ENCODE results near the gene GSTP1. TPM values are rescaled to one million over a fixed set of nuclear protein-coding genes. Genes with fewer than 3 reads are reported as not detected.
A peak's percentile ranks its signal among the peaks of the same experiment; 100 is the strongest.

Gene GSTP1
- total RNA-seq (ENCODE audit: unreplicated experiment) = 696 TPM
- long read RNA-seq, transcript GSTP1-202 (7 exons, 961 nt) = major isoform, 737 of 890 reads
- long read RNA-seq, partial matches to known transcripts = 140 of 890 reads
- long read RNA-seq, other reads (novel, unspliced or antisense) = 13 of 890 reads

DNA sequence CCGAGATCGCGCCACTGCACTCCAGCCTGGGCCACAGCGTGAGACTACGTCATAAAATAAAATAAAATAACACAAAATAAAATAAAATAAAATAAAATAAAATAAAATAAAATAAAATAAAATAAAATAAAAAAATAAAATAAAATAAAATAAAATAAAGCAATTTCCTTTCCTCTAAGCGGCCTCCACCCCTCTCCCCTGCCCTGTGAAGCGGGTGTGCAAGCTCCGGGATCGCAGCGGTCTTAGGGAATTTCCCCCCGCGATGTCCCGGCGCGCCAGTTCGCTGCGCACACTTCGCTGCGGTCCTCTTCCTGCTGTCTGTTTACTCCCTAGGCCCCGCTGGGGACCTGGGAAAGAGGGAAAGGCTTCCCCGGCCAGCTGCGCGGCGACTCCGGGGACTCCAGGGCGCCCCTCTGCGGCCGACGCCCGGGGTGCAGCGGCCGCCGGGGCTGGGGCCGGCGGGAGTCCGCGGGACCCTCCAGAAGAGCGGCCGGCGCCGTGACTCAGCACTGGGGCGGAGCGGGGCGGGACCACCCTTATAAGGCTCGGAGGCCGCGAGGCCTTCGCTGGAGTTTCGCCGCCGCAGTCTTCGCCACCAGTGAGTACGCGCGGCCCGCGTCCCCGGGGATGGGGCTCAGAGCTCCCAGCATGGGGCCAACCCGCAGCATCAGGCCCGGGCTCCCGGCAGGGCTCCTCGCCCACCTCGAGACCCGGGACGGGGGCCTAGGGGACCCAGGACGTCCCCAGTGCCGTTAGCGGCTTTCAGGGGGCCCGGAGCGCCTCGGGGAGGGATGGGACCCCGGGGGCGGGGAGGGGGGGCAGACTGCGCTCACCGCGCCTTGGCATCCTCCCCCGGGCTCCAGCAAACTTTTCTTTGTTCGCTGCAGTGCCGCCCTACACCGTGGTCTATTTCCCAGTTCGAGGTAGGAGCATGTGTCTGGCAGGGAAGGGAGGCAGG, at the start of gene GSTP1:
GSTP1 (plus strand) TSS at position 566 of the 958 bp plus-strand sequence; CDS start at position 598, 32 bp downstream.
- peak within 1 kb of the TSS; percentile 98 for H3K27ac Mint-ChIP-seq (ENCODE audit: unreplicated experiment)
- H3K4me1 Mint-ChIP-seq (ENCODE audit: unreplicated experiment) = peaks cover 20% of the 10 kb centered on the region
- H3K27me3 Mint-ChIP-seq (ENCODE audit: unreplicated experiment) = peaks cover 10% of the 10 kb centered on the region
- DNase-seq (ENCODE audit: low spot score) = peak; percentile 95
- TF ChIP-seq, protein P1, sequence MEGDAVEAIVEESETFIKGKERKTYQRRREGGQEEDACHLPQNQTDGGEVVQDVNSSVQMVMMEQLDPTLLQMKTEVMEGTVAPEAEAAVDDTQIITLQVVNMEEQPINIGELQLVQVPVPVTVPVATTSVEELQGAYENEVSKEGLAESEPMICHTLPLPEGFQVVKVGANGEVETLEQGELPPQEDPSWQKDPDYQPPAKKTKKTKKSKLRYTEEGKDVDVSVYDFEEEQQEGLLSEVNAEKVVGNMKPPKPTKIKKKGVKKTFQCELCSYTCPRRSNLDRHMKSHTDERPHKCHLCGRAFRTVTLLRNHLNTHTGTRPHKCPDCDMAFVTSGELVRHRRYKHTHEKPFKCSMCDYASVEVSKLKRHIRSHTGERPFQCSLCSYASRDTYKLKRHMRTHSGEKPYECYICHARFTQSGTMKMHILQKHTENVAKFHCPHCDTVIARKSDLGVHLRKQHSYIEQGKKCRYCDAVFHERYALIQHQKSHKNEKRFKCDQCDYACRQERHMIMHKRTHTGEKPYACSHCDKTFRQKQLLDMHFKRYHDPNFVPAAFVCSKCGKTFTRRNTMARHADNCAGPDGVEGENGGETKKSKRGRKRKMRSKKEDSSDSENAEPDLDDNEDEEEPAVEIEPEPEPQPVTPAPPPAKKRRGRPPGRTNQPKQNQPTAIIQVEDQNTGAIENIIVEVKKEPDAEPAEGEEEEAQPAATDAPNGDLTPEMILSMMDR (IDR thresholded peaks at IDR 0.05; ENCODE audit: unreplicated experiment) = peak; percentile 92
- H3K9me3 Mint-ChIP-seq (ENCODE audit: unreplicated experiment) = no peaks in the 10 kb centered on the region
- H3K4me3 Mint-ChIP-seq (ENCODE audit: unreplicated experiment) = peak within 1 kb of the TSS; percentile 96
- peaks cover 32% of the 10 kb centered on the region for H3K36me3 Mint-ChIP-seq (ENCODE audit: low read depth, unreplicated experiment)

DNA sequence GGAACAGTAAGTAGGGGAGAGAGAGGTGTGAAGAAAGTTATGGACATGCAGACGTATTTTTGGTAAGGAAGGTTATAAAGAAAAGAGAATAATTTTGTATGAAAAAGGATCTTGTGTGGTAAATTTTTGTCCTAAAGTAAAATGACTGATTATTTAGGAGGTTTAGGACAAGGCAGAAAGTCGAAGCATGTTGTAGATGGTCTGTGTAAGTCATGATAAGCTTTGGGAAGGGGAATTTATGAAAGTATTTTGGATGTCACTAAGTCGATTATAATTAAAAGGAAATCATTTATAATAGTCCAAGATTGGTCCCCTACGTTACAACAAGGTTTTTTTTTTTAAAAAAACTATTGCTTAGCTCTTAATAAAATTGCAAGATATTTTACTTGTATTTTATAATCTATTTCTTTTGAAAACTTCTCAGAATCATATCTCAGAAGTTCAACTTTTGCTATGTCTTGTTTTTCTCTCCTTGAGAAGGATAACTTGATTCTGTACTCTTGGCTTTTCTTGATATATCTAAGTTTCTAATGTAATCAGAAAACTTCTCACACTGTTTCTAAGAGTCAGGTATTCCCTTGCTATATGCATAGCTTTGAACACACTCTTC, 49.4 kb upstream of the GSTP1 start:
- H3K36me3 Mint-ChIP-seq (ENCODE audit: low read depth, unreplicated experiment) = no peaks in the 10 kb centered on the region
- no peaks in the 10 kb centered on the region for H3K4me1 Mint-ChIP-seq (ENCODE audit: unreplicated experiment)
- peaks cover 5% of the 10 kb centered on the region for H3K9me3 Mint-ChIP-seq (ENCODE audit: unreplicated experiment)

DNA sequence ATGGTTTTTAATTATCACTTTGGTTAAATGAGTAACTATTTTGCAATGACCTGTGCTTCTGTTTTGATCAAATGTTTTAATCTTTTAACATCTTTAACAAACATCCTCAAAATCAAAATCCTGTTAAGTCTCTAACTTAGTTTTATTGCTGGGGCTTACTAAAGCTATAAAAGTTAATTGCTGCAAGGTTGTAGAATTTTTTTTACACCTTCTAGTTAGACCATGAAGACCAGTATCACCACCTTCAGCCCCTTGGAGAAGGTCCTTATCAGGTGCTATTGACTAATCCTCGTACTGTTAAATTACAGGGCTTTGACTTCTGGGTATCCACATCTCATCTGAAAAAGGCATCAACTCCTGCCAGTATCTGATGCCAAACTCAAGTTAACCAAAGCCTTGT, 48.1 kb upstream of the GSTP1 start:
- TF ChIP-seq, protein P1 (IDR thresholded peaks at IDR 0.05; ENCODE audit: unreplicated experiment) = no peak
- no peaks in the 10 kb centered on the region for H3K36me3 Mint-ChIP-seq (ENCODE audit: low read depth, unreplicated experiment)
- no peak overlapping the region for H3K27ac Mint-ChIP-seq (ENCODE audit: unreplicated experiment)
- no peaks in the 10 kb centered on the region for H3K27me3 Mint-ChIP-seq (ENCODE audit: unreplicated experiment)
- no peak overlapping the region for H3K4me3 Mint-ChIP-seq (ENCODE audit: unreplicated experiment)
- peaks cover 5% of the 10 kb centered on the region for H3K9me3 Mint-ChIP-seq (ENCODE audit: unreplicated experiment)
- no peak for DNase-seq (ENCODE audit: low spot score)
- H3K4me1 Mint-ChIP-seq (ENCODE audit: unreplicated experiment) = no peaks in the 10 kb centered on the region

More for the DNA sequence above, 49.4 kb upstream of the GSTP1 start:
- no peak for DNase-seq (ENCODE audit: low spot score)
- TF ChIP-seq, protein P1 (IDR thresholded peaks at IDR 0.05; ENCODE audit: unreplicated experiment) = no peak
- H3K27ac Mint-ChIP-seq (ENCODE audit: unreplicated experiment) = no peak overlapping the region
- no peak overlapping the region for H3K4me3 Mint-ChIP-seq (ENCODE audit: unreplicated experiment)
- peaks cover 2% of the 10 kb centered on the region for H3K27me3 Mint-ChIP-seq (ENCODE audit: unreplicated experiment)

GRCh38 chr11:67538306-67538705, 45.3 kb upstream of the GSTP1 start:
- H3K27ac Mint-ChIP-seq (ENCODE audit: unreplicated experiment) = no peak overlapping the region
- DNase-seq (ENCODE audit: low spot score) = no peak
- H3K4me3 Mint-ChIP-seq (ENCODE audit: unreplicated experiment) = no peak overlapping the region
- H3K27me3 Mint-ChIP-seq (ENCODE audit: unreplicated experiment) = peaks cover 5% of the 10 kb centered on the region
- no peaks in the 10 kb centered on the region for H3K4me1 Mint-ChIP-seq (ENCODE audit: unreplicated experiment)
- H3K36me3 Mint-ChIP-seq (ENCODE audit: low read depth, unreplicated experiment) = no peaks in the 10 kb centered on the region
- H3K9me3 Mint-ChIP-seq (ENCODE audit: unreplicated experiment) = peaks cover 5% of the 10 kb centered on the region
- TF ChIP-seq, protein P1 (IDR thresholded peaks at IDR 0.05; ENCODE audit: unreplicated experiment) = no peak

All from endothelial cell (in vitro differentiated cells).